Lower lobe of right lung (tissue), 2 donors: ENCODE results near the gene PLOD1. TPM values are rescaled to one million over a fixed set of nuclear protein-coding genes. Genes with fewer than 3 reads are reported as not detected.
A peak's percentile ranks its signal among the peaks of the same experiment; 100 is the strongest.
"Not testable (repeated sequence)": the region's sequence is repeated elsewhere in the genome, so short reads cannot be mapped to it uniquely, and the experiment has no call there.

Source experiments
- ATAC-seq, 2 donors: fragments of 200-7000 bp; cut with Tn5 transposase; one replicate each; pipeline ENCODE4 v1.9.1; 2020 to 2022; ENCODE audit warnings: mild to moderate bottlenecking in 2 of 2, moderate library complexity in 2 of 2
- DNase-seq: peaks from one replicate; pipeline ENCODE4 v3.0.0-alpha.2; 2020
- H3K27ac ChIP-seq: fragments of 200-600 bp; one replicate; pipeline ENCODE4 v1.8.0; 2022
- H3K27me3 ChIP-seq: fragments of 200-600 bp; one replicate; pipeline ENCODE4 v1.8.0; 2022; ENCODE audit warnings: low read depth
- H3K36me3 ChIP-seq: fragments of 200-600 bp; one replicate; pipeline ENCODE4 v1.8.0; 2022; ENCODE audit warnings: mild to moderate bottlenecking
- H3K4me1 ChIP-seq: fragments of 200-600 bp; one replicate; pipeline ENCODE4 v1.8.0; 2022
- H3K4me3 ChIP-seq: fragments of 200-600 bp; one replicate; pipeline ENCODE4 v1.8.0; 2022; ENCODE audit warnings: mild to moderate bottlenecking
- H3K9me3 ChIP-seq: fragments of 200-600 bp; one replicate; pipeline ENCODE4 v1.8.0; 2022
- CTCF ChIP-seq: fragments of 200-600 bp; IDR thresholded peaks from one replicate; pipeline ENCODE4 v1.8.0; 2022; ENCODE audit warnings: antibody characterized with exemption, mild to moderate bottlenecking
- intact Hi-C: fragments of 100-400 bp; cut with DNase I; formaldehyde crosslinking; loops from one replicate; pipeline ENCODE4 v1.11.0; 2022
- total RNA-seq: library from RNA; stranded (reverse); fragmentation: NEBNext Ultra II Directional; extraction: Animal tissue kit (Norgen Biotek cat#: 25700); gene quantifications from one replicate; pipeline ENCODE4 v1.2.1, GENCODE V29; 2021
- donor health status: DM: no; HTN: yes; CAD: no; lungs with severe emphysema.

Gene PLOD1
- total RNA-seq, 1 donor from 2014 or later: 84.5 TPM

- no peaks in the 10 kb centered on the region for H3K4me1 ChIP-seq
- DNase-seq (no peak), ATAC-seq (no peak)
- no peaks in the 10 kb centered on the region for H3K9me3 ChIP-seq
- no peaks in the 10 kb centered on the region for H3K36me3 ChIP-seq
- H3K27ac ChIP-seq: no peak overlapping the region
- H3K4me3 ChIP-seq: no peak overlapping the region
- no peak for TF ChIP-seq CTCF
- H3K27me3 ChIP-seq: no peaks in the 10 kb centered on the region
- intact Hi-C loops: no loop called here
These were observed 45.7 kb upstream of the PLOD1 start for GRCh38 chr1:11888877-11889208.

- intact Hi-C loops: no loop called here
These were observed 42.9 kb upstream of the PLOD1 start for GRCh38 chr1:11891433-11892186.

GRCh38 chr1:11893907-11894251, 40.6 kb upstream of the PLOD1 start:
- no peaks in the 10 kb centered on the region for H3K4me1 ChIP-seq
- peak; percentile 92 to 94 for ATAC-seq
- H3K36me3 ChIP-seq: no peaks in the 10 kb centered on the region
- H3K4me3 ChIP-seq: no peak overlapping the region
- peak; percentile 90 for TF ChIP-seq CTCF
- H3K27me3 ChIP-seq: peaks cover 43% of the 10 kb centered on the region
- intact Hi-C loops: no loop called here
- no peaks in the 10 kb centered on the region for H3K9me3 ChIP-seq
- H3K27ac ChIP-seq: no peak overlapping the region
- DNase-seq: peak; percentile 77

More at GRCh38 chr1:11891433-11892186, 42.9 kb upstream of the PLOD1 start:
- Histone ChIP-seq H3K4me3 (no peak overlapping the region), H3K4me1 (no peaks in the 10 kb centered on the region), H3K27me3 (peaks cover 20% of the 10 kb centered on the region), H3K9me3 (no peaks in the 10 kb centered on the region), H3K27ac (no peak overlapping the region), H3K36me3 (no peaks in the 10 kb centered on the region)
- TF ChIP-seq CTCF: no peak
- DNase-seq (no peak), ATAC-seq (no peak)

GRCh38 chr1:11894501-11894900, 40.0 kb upstream of the PLOD1 start:
- H3K27ac ChIP-seq, H3K9me3 ChIP-seq, DNase-seq, ATAC-seq, H3K4me1 ChIP-seq, intact Hi-C loops, H3K4me3 ChIP-seq, H3K36me3 ChIP-seq: not testable (repeated sequence)
- H3K27me3 ChIP-seq: peaks cover 49% of the 10 kb centered on the region

- ATAC-seq (no peak), DNase-seq (no peak)
- no peaks in the 10 kb centered on the region for H3K36me3 ChIP-seq
- no peak overlapping the region for H3K27ac ChIP-seq
- no peak for TF ChIP-seq CTCF
- H3K9me3 ChIP-seq: no peaks in the 10 kb centered on the region
- H3K4me1 ChIP-seq: no peaks in the 10 kb centered on the region
- peaks cover 61% of the 10 kb centered on the region for H3K27me3 ChIP-seq
- H3K4me3 ChIP-seq: no peak overlapping the region
- intact Hi-C loops: no loop called here
These were observed 36.3 kb upstream of the PLOD1 start for GRCh38 chr1:11898086-11898785.

- DNase-seq (no peak), ATAC-seq (peak; percentile 37 to 59)
- Histone ChIP-seq H3K9me3 (no peaks in the 10 kb centered on the region), H3K4me3 (no peak overlapping the region), H3K4me1 (no peaks in the 10 kb centered on the region), H3K36me3 (no peaks in the 10 kb centered on the region), H3K27me3 (peaks cover 61% of the 10 kb centered on the region), H3K27ac (no peak overlapping the region)
- intact Hi-C loops: no loop called here
- no peak for TF ChIP-seq CTCF
These were observed 35.6 kb upstream of the PLOD1 start for GRCh38 chr1:11898831-11899467.

GRCh38 chr1:11901446-11901845, 33.1 kb upstream of the PLOD1 start:
- DNase-seq, H3K4me1 ChIP-seq, ATAC-seq, H3K4me3 ChIP-seq, H3K9me3 ChIP-seq, H3K36me3 ChIP-seq, intact Hi-C loops, H3K27ac ChIP-seq: not testable (repeated sequence)
- H3K27me3 ChIP-seq: peaks cover 43% of the 10 kb centered on the region
